HepG2 (cell line): ENCODE measurements around the gene RNASE8. TPM values are rescaled to one million over a fixed set of nuclear protein-coding genes. Genes with fewer than 3 reads are reported as not detected.

Experiments used
- CEBPB ChIP-seq: IDR thresholded peaks from 2 replicates; pipeline ENCODE4 v1.6.1; 2011; ENCODE audit warnings: low read depth, low read length, improper control_type of control experiment, borderline replicate concordance
- HOXA3 ChIP-seq: sonication (generic); formaldehyde crosslinking; IDR thresholded peaks from 2 replicates; pipeline ENCODE4 v1.5.0; 2020; ENCODE audit warnings: missing genetic modification reagents
- MEIS1 ChIP-seq: sonication (generic); formaldehyde crosslinking; IDR thresholded peaks from 2 replicates; pipeline ENCODE4 v1.9.0; 2021; ENCODE audit warnings: mild to moderate bottlenecking, missing genetic modification reagents, moderate library complexity, borderline replicate concordance
- MIER3 ChIP-seq: IDR thresholded peaks from 2 replicates; pipeline ENCODE4 v1.6.1; 2016; ENCODE audit warnings: missing compliant biosample characterization, borderline replicate concordance
- PHF8 ChIP-seq: sonication (generic); formaldehyde crosslinking; IDR thresholded peaks from 2 replicates; pipeline ENCODE4 v1.5.0; 2020; ENCODE audit warnings: missing genetic modification reagents
- POLR2AphosphoS5 ChIP-seq: IDR thresholded peaks from 2 replicates; pipeline ENCODE4 v1.6.1; 2012; ENCODE audit warnings: low read depth, low read length
- RBM39 ChIP-seq: fragments of 200-400 bp; formaldehyde crosslinking; IDR thresholded peaks from one replicate; pipeline ENCODE4 v1.6.1; 2018; ENCODE audit warnings: antibody characterized with exemption, mild to moderate bottlenecking, low read depth, low read length; ENCODE audit not compliant: poor library complexity, severe bottlenecking
- WIZ ChIP-seq: sonication (generic); formaldehyde crosslinking; IDR thresholded peaks from 2 replicates; pipeline ENCODE4 v1.5.1; 2020; ENCODE audit warnings: mild to moderate bottlenecking, missing genetic modification reagents
- ZBTB38 ChIP-seq: sonication (generic); formaldehyde crosslinking; IDR thresholded peaks from 2 replicates; pipeline ENCODE4 v1.5.1; 2020; ENCODE audit warnings: mild to moderate bottlenecking, missing genetic modification reagents
- ZFP82 ChIP-seq: sonication (generic); formaldehyde crosslinking; IDR thresholded peaks from 2 replicates; pipeline ENCODE4 v1.5.1; 2020; ENCODE audit warnings: mild to moderate bottlenecking, missing genetic modification reagents, borderline replicate concordance
- ZFX ChIP-seq: sonication (generic); formaldehyde crosslinking; IDR thresholded peaks from 2 replicates; pipeline ENCODE4 v1.4.0; 2020; ENCODE audit warnings: mild to moderate bottlenecking, low read depth, missing genetic modification reagents, moderate library complexity
- ZNF251 ChIP-seq: sonication (generic); formaldehyde crosslinking; IDR thresholded peaks from 2 replicates; pipeline ENCODE4 v1.9.0; 2021; ENCODE audit warnings: mild to moderate bottlenecking, missing genetic modification reagents
- ZNF337 ChIP-seq: sonication (generic); formaldehyde crosslinking; IDR thresholded peaks from 2 replicates; pipeline ENCODE4 v1.5.1; 2020; ENCODE audit warnings: missing genetic modification reagents, low read depth, mild to moderate bottlenecking, borderline replicate concordance
- ZNF644 ChIP-seq: IDR thresholded peaks from 2 replicates; pipeline ENCODE4 v1.6.1; 2016; ENCODE audit warnings: low read depth
- ZNF652 ChIP-seq: IDR thresholded peaks from 2 replicates; pipeline ENCODE4 v1.6.1; 2016; ENCODE audit warnings: low read depth, borderline replicate concordance
- polyA plus RNA-seq, 8 experiments: library from polyadenylated mRNA; depleted of rRNA in 3 of 8; stranded (reverse) in 7 of 8; unstranded in 1 of 8; fragments of >200 nt; fragmentation: Illumina TruSeq in 4 of 8; extraction: Trizol in 4 of 8; gene quantifications; 2 replicates each; pipeline versions ENCODE4 v1.2.1 to v1.2.3, GENCODE V29; 2011 to 2016; ENCODE audit warnings: low read depth in 4 of 8, missing spikeins in 1 of 8, mixed read lengths in 1 of 8; ENCODE audit not compliant: insufficient read depth in 1 of 8
- total RNA-seq, 5 experiments: library from RNA; depleted of rRNA; stranded (reverse); fragments of >200 nt; fragmentation: Illumina TruSeq; extraction: Trizol; gene quantifications; 2 replicates each; pipeline ENCODE4 v1.2.3, GENCODE V29; 2016; ENCODE audit warnings: low read depth in 1 of 5
- TF ChIP-seq, protein P1 (sequence below): sonication (generic); formaldehyde crosslinking; IDR thresholded peaks from 2 replicates; pipeline ENCODE4 v1.9.0; 2021; ENCODE audit warnings: missing genetic modification reagents, borderline replicate concordance
- TF ChIP-seq, protein P2 (sequence below): sonication (generic); formaldehyde crosslinking; IDR thresholded peaks from 2 replicates; pipeline ENCODE4 v1.4.0; 2020; ENCODE audit warnings: missing genetic modification reagents
- TF ChIP-seq, protein P3 (sequence below): sonication (generic); formaldehyde crosslinking; IDR thresholded peaks from 2 replicates; pipeline ENCODE4 v1.8.0; 2022; ENCODE audit warnings: missing genetic modification reagents, mild to moderate bottlenecking, borderline replicate concordance
- TF ChIP-seq, protein P4 (sequence below): sonication (generic); formaldehyde crosslinking; IDR thresholded peaks from 2 replicates; pipeline ENCODE4 v1.4.0; 2020; ENCODE audit warnings: missing genetic modification reagents, mild to moderate bottlenecking, borderline replicate concordance

The RNASE8 gene
- total and polyA plus RNA-seq, 2 of the 13 experiments (the other 11 are each of a cell fraction or from before 2014, with no cell fraction given), result not detected

DNA sequence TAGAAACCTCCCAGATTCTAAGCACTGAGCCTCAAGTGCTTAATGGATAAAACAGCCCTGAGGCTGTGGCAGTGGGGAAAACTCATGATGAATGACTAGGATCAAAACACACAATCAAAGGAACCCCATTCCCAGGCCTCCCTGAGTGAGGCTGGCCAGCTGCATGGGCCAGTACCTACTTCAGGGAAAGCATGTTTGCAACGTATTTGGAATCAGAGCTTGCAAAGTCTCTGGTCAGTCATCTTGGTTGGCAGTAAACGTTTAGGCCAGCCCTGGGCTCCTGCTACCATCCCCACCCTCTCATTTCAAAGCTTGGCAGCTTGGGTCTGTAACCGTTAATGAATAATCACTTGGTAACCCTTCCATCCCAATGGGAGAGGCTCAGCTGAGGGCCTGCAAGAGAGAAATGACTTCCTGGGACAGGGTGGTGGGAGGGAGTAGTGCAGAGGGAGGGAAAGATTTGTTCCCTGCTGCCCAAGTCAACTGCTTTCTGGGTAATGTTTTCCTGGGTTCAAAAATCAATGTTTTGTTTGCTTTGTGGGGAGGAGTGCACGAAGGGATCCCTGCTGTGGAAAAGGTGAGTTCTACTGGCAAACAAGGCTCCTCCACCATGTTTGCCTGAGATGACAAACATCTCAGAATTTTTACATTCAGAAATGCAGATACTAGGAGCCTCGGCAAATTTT is 2.0 kb upstream of the RNASE8 start (continued):
- TF ChIP-seq PHF8 (CRISPR knock-in tag) (peak; percentile 53), WIZ (CRISPR knock-in tag) (no peak), ZNF337 (CRISPR knock-in tag) (no peak), MIER3 (CRISPR knock-in tag) (peak; percentile 70; the same call in 1 of the 2 replicates), ZNF251 (CRISPR knock-in tag) (no peak), RBM39 (no peak), ZFP82 (CRISPR knock-in tag) (no peak), ZBTB38 (CRISPR knock-in tag) (peak; percentile 74), HOXA3 (CRISPR knock-in tag) (peak; percentile 93), ZFX (CRISPR knock-in tag) (peak; percentile 86), ZNF644 (CRISPR knock-in tag) (peak; percentile 79), ZNF652 (CRISPR knock-in tag) (peak; percentile 88), CEBPB (no peak), MEIS1 (CRISPR knock-in tag) (peak; percentile 94), POLR2AphosphoS5 (peak; percentile 92)
- TF ChIP-seq, protein P1, sequence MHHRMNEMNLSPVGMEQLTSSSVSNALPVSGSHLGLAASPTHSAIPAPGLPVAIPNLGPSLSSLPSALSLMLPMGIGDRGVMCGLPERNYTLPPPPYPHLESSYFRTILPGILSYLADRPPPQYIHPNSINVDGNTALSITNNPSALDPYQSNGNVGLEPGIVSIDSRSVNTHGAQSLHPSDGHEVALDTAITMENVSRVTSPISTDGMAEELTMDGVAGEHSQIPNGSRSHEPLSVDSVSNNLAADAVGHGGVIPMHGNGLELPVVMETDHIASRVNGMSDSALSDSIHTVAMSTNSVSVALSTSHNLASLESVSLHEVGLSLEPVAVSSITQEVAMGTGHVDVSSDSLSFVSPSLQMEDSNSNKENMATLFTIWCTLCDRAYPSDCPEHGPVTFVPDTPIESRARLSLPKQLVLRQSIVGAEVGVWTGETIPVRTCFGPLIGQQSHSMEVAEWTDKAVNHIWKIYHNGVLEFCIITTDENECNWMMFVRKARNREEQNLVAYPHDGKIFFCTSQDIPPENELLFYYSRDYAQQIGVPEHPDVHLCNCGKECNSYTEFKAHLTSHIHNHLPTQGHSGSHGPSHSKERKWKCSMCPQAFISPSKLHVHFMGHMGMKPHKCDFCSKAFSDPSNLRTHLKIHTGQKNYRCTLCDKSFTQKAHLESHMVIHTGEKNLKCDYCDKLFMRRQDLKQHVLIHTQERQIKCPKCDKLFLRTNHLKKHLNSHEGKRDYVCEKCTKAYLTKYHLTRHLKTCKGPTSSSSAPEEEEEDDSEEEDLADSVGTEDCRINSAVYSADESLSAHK (CRISPR knock-in tag), result no peak
- TF ChIP-seq, protein P2, sequence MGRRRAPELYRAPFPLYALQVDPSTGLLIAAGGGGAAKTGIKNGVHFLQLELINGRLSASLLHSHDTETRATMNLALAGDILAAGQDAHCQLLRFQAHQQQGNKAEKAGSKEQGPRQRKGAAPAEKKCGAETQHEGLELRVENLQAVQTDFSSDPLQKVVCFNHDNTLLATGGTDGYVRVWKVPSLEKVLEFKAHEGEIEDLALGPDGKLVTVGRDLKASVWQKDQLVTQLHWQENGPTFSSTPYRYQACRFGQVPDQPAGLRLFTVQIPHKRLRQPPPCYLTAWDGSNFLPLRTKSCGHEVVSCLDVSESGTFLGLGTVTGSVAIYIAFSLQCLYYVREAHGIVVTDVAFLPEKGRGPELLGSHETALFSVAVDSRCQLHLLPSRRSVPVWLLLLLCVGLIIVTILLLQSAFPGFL (CRISPR knock-in tag), result no peak
- TF ChIP-seq, protein P3, sequence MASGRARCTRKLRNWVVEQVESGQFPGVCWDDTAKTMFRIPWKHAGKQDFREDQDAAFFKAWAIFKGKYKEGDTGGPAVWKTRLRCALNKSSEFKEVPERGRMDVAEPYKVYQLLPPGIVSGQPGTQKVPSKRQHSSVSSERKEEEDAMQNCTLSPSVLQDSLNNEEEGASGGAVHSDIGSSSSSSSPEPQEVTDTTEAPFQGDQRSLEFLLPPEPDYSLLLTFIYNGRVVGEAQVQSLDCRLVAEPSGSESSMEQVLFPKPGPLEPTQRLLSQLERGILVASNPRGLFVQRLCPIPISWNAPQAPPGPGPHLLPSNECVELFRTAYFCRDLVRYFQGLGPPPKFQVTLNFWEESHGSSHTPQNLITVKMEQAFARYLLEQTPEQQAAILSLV, result no peak
- TF ChIP-seq, protein P4, sequence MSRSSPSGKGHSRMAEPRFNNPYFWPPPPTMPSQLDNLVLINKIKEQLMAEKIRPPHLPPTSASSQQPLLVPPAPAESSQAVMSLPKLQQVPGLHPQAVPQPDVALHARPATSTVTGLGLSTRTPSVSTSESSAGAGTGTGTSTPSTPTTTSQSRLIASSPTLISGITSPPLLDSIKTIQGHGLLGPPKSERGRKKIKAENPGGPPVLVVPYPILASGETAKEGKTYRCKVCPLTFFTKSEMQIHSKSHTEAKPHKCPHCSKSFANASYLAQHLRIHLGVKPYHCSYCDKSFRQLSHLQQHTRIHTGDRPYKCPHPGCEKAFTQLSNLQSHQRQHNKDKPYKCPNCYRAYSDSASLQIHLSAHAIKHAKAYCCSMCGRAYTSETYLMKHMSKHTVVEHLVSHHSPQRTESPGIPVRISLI (CRISPR knock-in tag), result peak; percentile 24; the same call in 1 of the 2 replicates
